Lung (tissue), 12 donors: ENCODE results near the gene NUDT22. TPM values are rescaled to one million over a fixed set of nuclear protein-coding genes. Genes with fewer than 3 reads are reported as not detected.
A peak's percentile ranks its signal among the peaks of the same experiment; 100 is the strongest.

Source experiments
- ATAC-seq: fragments of 200-7000 bp; cut with Tn5 transposase; one replicate; pipeline ENCODE4 v1.9.1; 2020; ENCODE audit warnings: moderate number of reproducible peaks; ENCODE audit not compliant: insufficient read depth, low FRiP score
- DNase-seq, 3 donors: peaks; one replicate each; pipeline ENCODE4 v3.0.0-alpha.2; 2013 to 2017
- H3K27ac ChIP-seq, 2 donors: one replicate each; pipeline ENCODE4 v1.5.1; 2013; ENCODE audit warnings: mild to moderate bottlenecking in 2 of 2, moderate library complexity in 2 of 2, control low read depth in 1 of 2, inconsistent platforms in 1 of 2, low read depth in 1 of 2, low read length in 1 of 2
- H3K27me3 ChIP-seq, 3 donors: one replicate each; pipeline ENCODE4 v1.5.1; 2013; ENCODE audit warnings: low read length in 2 of 3; ENCODE audit not compliant: control insufficient read depth in 3 of 3, insufficient read depth in 3 of 3
- H3K36me3 ChIP-seq, 4 donors: one replicate each; pipeline ENCODE4 v1.5.1; 2013; ENCODE audit warnings: low read length in 4 of 4, mild to moderate bottlenecking in 1 of 4, moderate library complexity in 1 of 4; ENCODE audit not compliant: control insufficient read depth in 4 of 4, insufficient read depth in 4 of 4
- H3K4me1 ChIP-seq, 5 donors: one replicate each; pipeline ENCODE4 v1.5.1; 2013; ENCODE audit warnings: low read length in 5 of 5, mild to moderate bottlenecking in 2 of 5, moderate library complexity in 1 of 5; ENCODE audit not compliant: control insufficient read depth in 5 of 5, insufficient read depth in 5 of 5
- H3K4me3 ChIP-seq: one replicate; pipeline ENCODE4 v1.5.1; 2013; ENCODE audit warnings: mild to moderate bottlenecking, control low read depth, moderate library complexity
- H3K9ac ChIP-seq, 2 donors: one replicate each; pipeline ENCODE4 v1.5.1; 2013; ENCODE audit warnings: low read length in 2 of 2, control low read depth in 1 of 2; ENCODE audit not compliant: insufficient read depth in 1 of 2
- H3K9me3 ChIP-seq, 4 donors: one replicate each; pipeline ENCODE4 v1.5.1; 2013; ENCODE audit warnings: low read length in 3 of 4, mild to moderate bottlenecking in 1 of 4, moderate library complexity in 1 of 4; ENCODE audit not compliant: control insufficient read depth in 4 of 4, insufficient read depth in 3 of 4
- CTCF ChIP-seq: IDR thresholded peaks from 2 replicates; pipeline ENCODE4 v1.5.1; 2012; ENCODE audit warnings: mild to moderate bottlenecking; ENCODE audit errors: control extremely low read depth, extremely low read depth
- WGBS, 2 donors: extraction: QIAGEN DNeasy Blood & Tissue Kit; methylation state at CpG; one replicate each; pipeline ENCODE4 v1.1.7; 2013; 5-methylcytosine and 5-hydroxymethylcytosine counted together
- polyA plus RNA-seq, 2 donors: library from polyadenylated mRNA; stranded (reverse); fragments of 200-250 nt; gene quantifications; one replicate each; pipeline ENCODE4 v1.2.1, GENCODE V29; 2013
- total RNA-seq, 2 donors: library from RNA; depleted of rRNA in 1 of 2; stranded (reverse); fragments of >200 nt in 1 of 2; gene quantifications; one replicate each; pipeline ENCODE4 v1.2.1, GENCODE V29; 2014 to 2021
- donor health status: control.
- donor health status: control.
- donor health status: Bipolar disorder and iron deficiency.
- donor health status: healthy.
- donor health status: DM: yes; HTN: yes; CAD: no.

The NUDT22 gene
- total and polyA plus RNA-seq, 4 donors = 23.7 to 90.2 (median 64.9) TPM

- Histone ChIP-seq H3K27me3 (no peaks in the 10 kb centered on the region), H3K36me3 (peaks cover 0 to 15% (median 3%) of the 10 kb centered on the region in 4 donors), H3K9me3 (no peaks in the 10 kb centered on the region), H3K9ac (no peak overlapping the region), H3K4me3 (no peak overlapping the region), H3K27ac (no peak overlapping the region), H3K4me1 (peaks cover 0 to 31% (median 17%) of the 10 kb centered on the region in 5 donors)
- no peak for DNase-seq
- WGBS, 2 donors = 89 to 91% methylated on average over 8 of the region's 8 CpGs
- TF ChIP-seq CTCF = no peak
- ATAC-seq = no peak
These were observed 17.3 kb downstream of the NUDT22 start for GRCh38 chr11:64243236-64243854.

GRCh38 chr11:64244107-64244506 is 18.0 kb downstream of the NUDT22 start:
- Histone ChIP-seq H3K9me3 (no peaks in the 10 kb centered on the region), H3K36me3 (peaks cover 0 to 10% (median 1%) of the 10 kb centered on the region in 4 donors), H3K27me3 (no peaks in the 10 kb centered on the region), H3K4me1 (peaks cover 0 to 31% (median 17%) of the 10 kb centered on the region in 5 donors), H3K27ac (no peak overlapping the region), H3K9ac (no peak overlapping the region), H3K4me3 (no peak overlapping the region)
- ATAC-seq (no peak), DNase-seq (no peak)
- TF ChIP-seq CTCF = no peak
- 64 to 65% methylated on average over 5 of the region's 5 CpGs for WGBS, 2 donors

- ATAC-seq = no peak
- Histone ChIP-seq H3K27me3 (no peaks in the 10 kb centered on the region), H3K9me3 (no peaks in the 10 kb centered on the region), H3K4me3 (no peak overlapping the region), H3K27ac (peak overlapping the region; percentile 61 to 84), H3K9ac (no peak overlapping the region), H3K4me1 (peaks cover 0 to 29% (median 12%) of the 10 kb centered on the region in 5 donors), H3K36me3 (peaks cover 0 to 10% (median 1%) of the 10 kb centered on the region in 4 donors)
- no peak for DNase-seq
- TF ChIP-seq CTCF = no peak
- whole genome bisulfite sequencing, 2 donors = 36 to 44% methylated on average over 6 of the region's 6 CpGs
These were observed 18.9 kb downstream of the NUDT22 start for GRCh38 chr11:64244966-64245365.
